SU-DHL-6 (cell line): ENCODE measurements around the gene GMFB.

Experiments used
- H2AFZ ChIP-seq: fragments of 200-600 bp; sonication (generic); 2 replicates; pipeline ENCODE4 v1.6.1; 2014; ENCODE audit warnings: low read depth, mild to moderate bottlenecking, moderate library complexity, mixed read lengths, antibody characterized with exemption, low read length; ENCODE audit not compliant: severe bottlenecking
- H3F3A ChIP-seq: fragments of 200-600 bp; shearing (Covaris generic); 2 replicates; pipeline ENCODE4 v1.6.0; 2016; ENCODE audit warnings: antibody characterized with exemption, mild to moderate bottlenecking; ENCODE audit not compliant: insufficient read depth
- H3K27ac ChIP-seq: fragments of 200-600 bp; sonication (generic); 2 replicates; pipeline ENCODE4 v1.5.1; 2016; ENCODE audit warnings: low read depth, mild to moderate bottlenecking, low read length, moderate library complexity, mixed read lengths
- H3K27me3 ChIP-seq: fragments of 200-600 bp; sonication (generic), shearing (Covaris generic); 2 replicates; pipeline ENCODE4 v1.6.0; 2014; ENCODE audit warnings: mild to moderate bottlenecking, low read length
- H3K36me3 ChIP-seq: fragments of 200-600 bp; sonication (generic); 2 replicates; pipeline ENCODE4 v1.6.1; 2014; ENCODE audit warnings: mild to moderate bottlenecking, low read length, mixed read lengths
- H3K4me2 ChIP-seq: fragments of 300-600, 200-600 bp; shearing (Covaris generic), sonication (generic); 2 replicates; pipeline ENCODE4 v1.6.0; 2014; ENCODE audit warnings: low read length, low read depth, mild to moderate bottlenecking; ENCODE audit not compliant: poor library complexity, severe bottlenecking
- H3K4me3 ChIP-seq: fragments of 200-600 bp; sonication (generic); 2 replicates; pipeline ENCODE4 v1.5.1; 2014; ENCODE audit warnings: antibody characterized with exemption, low read length, mild to moderate bottlenecking, mixed read lengths; ENCODE audit not compliant: insufficient read depth, poor library complexity, severe bottlenecking
- H3K79me2 ChIP-seq: fragments of 200-600 bp; sonication (generic); 2 replicates; pipeline ENCODE4 v1.6.1; 2014; ENCODE audit warnings: mild to moderate bottlenecking, low read length, moderate library complexity; ENCODE audit not compliant: insufficient read depth
- H3K9ac ChIP-seq: fragments of 200-600 bp; sonication (generic); 2 replicates; pipeline ENCODE4 v1.7.0; 2014; ENCODE audit warnings: mild to moderate bottlenecking, low read length
- H3K9me2 ChIP-seq: fragments of 200-600 bp; sonication (generic); replicated peaks from 2 replicates; pipeline ENCODE4 v1.6.1; 2014; ENCODE audit warnings: low read length; ENCODE audit not compliant: insufficient read depth
- H3K9me3 ChIP-seq: fragments of 200-600 bp; sonication (generic); 2 replicates; pipeline ENCODE4 v1.6.1; 2014; ENCODE audit warnings: low read length, mixed read lengths; ENCODE audit not compliant: insufficient read depth
- H4K20me1 ChIP-seq: fragments of 200-600 bp; sonication (generic); 2 replicates; pipeline ENCODE4 v1.6.1; 2014; ENCODE audit warnings: low read depth, mild to moderate bottlenecking, antibody characterized with exemption, low read length, moderate library complexity, mixed read lengths
- EZH2phosphoT487 ChIP-seq: fragments of 200-600 bp; sonication (generic), shearing (Covaris generic); conservative IDR thresholded peaks from 2 replicates; pipeline ENCODE4 v1.6.1; 2018; ENCODE audit warnings: mild to moderate bottlenecking, antibody characterized with exemption, low read length, moderate library complexity, mixed read lengths
- TF ChIP-seq, protein P1 (sequence below): fragments of 200-600 bp; sonication (generic); IDR thresholded peaks from one replicate; pipeline ENCODE4 v1.5.1; 2017; ENCODE audit warnings: antibody characterized with exemption, mild to moderate bottlenecking, low read length, moderate library complexity; ENCODE audit not compliant: insufficient read depth, poor library complexity, severe bottlenecking

The GMFB gene

DNA sequence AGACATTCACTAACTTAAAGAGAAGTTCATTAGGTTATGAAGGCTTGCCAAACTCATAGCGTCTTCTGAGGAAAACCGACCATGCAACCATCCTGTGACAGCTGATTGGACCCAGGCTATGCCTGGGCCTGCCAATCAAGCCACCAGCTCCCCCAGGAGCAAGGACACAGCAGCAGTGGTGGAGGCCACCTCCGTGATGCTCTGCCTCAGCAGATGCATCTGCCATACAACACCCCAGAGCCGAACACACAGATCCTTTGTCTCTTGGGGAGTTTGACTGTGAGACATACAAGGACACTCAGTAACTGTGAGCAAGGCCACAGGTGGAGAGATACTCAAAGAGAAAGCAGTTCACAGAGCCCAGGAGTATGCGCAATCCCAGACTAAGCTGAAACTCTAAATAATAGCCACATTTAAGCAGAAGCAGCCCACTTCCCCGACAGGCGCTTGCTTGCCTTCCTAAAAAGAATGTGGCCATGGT lies 37.6 kb downstream of the GMFB start:
- no peak overlapping the region for H3K9ac ChIP-seq
- no peaks in the 10 kb centered on the region for H3K9me3 ChIP-seq
- H3K9me2 ChIP-seq: no peaks in the 10 kb centered on the region
- no peaks in the 10 kb centered on the region for H3K27me3 ChIP-seq
- no peak overlapping the region for H2AFZ ChIP-seq
- no peaks in the 10 kb centered on the region for H3F3A ChIP-seq
- H3K36me3 ChIP-seq: no peaks in the 10 kb centered on the region
- H3K27ac ChIP-seq: no peak overlapping the region
- no peak overlapping the region for H3K4me2 ChIP-seq
- H3K79me2 ChIP-seq: no peaks in the 10 kb centered on the region
- no peaks in the 10 kb centered on the region for H4K20me1 ChIP-seq
- TF ChIP-seq, protein P1, sequence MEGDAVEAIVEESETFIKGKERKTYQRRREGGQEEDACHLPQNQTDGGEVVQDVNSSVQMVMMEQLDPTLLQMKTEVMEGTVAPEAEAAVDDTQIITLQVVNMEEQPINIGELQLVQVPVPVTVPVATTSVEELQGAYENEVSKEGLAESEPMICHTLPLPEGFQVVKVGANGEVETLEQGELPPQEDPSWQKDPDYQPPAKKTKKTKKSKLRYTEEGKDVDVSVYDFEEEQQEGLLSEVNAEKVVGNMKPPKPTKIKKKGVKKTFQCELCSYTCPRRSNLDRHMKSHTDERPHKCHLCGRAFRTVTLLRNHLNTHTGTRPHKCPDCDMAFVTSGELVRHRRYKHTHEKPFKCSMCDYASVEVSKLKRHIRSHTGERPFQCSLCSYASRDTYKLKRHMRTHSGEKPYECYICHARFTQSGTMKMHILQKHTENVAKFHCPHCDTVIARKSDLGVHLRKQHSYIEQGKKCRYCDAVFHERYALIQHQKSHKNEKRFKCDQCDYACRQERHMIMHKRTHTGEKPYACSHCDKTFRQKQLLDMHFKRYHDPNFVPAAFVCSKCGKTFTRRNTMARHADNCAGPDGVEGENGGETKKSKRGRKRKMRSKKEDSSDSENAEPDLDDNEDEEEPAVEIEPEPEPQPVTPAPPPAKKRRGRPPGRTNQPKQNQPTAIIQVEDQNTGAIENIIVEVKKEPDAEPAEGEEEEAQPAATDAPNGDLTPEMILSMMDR: no peak
- no peak for TF ChIP-seq EZH2phosphoT487
- H3K4me3 ChIP-seq: no peak overlapping the region

DNA sequence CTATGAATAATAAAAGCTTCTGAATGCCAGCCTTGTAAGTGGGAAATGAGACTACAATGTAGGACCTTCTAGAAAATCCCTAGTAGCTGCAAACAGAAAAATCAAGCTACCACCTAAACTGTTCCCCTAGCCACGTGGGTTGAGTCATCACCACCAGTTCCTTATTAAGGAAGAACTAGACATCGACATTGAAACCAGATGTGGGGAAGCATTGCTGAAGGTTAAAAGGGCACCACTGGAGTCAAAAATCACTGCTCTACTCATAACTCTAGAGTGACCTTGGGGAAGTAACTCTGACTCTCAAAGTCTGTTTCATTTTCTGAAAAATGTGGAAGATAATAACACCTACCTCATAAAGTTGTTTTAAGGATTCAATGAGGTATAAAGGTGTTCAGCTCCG lies 38.2 kb downstream of the GMFB start:
- TF ChIP-seq, protein P1: no peak
- TF ChIP-seq EZH2phosphoT487: no peak
- Histone ChIP-seq H3K9me2 (no peaks in the 10 kb centered on the region), H3K27ac (no peak overlapping the region), H3K27me3 (no peaks in the 10 kb centered on the region), H3K36me3 (no peaks in the 10 kb centered on the region), H4K20me1 (no peaks in the 10 kb centered on the region), H3K79me2 (no peaks in the 10 kb centered on the region), H3F3A (no peaks in the 10 kb centered on the region), H2AFZ (no peak overlapping the region), H3K9ac (no peak overlapping the region), H3K9me3 (no peaks in the 10 kb centered on the region), H3K4me3 (no peak overlapping the region), H3K4me2 (no peak overlapping the region)

DNA sequence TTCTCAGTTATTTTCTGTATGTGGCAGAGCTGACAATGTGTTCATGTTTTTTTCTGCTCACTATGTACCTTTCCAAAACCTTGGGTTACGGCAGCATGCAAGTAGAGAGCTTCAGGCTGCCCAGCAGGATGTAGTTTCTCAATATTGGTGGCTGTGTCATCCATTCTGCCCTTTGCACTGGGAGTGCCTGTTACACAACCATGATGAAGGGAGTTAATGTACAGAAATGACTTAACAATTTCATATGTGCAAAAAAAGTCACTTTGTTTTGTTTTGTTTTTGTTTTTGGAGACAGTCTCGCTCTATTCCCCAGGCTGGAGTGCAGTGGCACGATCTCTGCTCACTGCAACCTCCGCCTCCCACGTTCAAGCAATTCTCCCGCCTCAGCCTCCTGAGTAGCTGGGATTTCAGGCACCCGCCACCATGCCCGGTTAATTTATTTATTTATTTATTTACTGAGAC lies 41.5 kb downstream of the GMFB start:
- no peaks in the 10 kb centered on the region for H3K36me3 ChIP-seq
- H3F3A ChIP-seq: no peaks in the 10 kb centered on the region
- H3K9ac ChIP-seq: no peak overlapping the region
- H3K9me2 ChIP-seq: no peaks in the 10 kb centered on the region
- no peak overlapping the region for H3K4me3 ChIP-seq
- TF ChIP-seq EZH2phosphoT487: no peak
- TF ChIP-seq, protein P1: no peak
- no peaks in the 10 kb centered on the region for H4K20me1 ChIP-seq
- H3K4me2 ChIP-seq: no peak overlapping the region
- no peaks in the 10 kb centered on the region for H3K9me3 ChIP-seq
- no peak overlapping the region for H2AFZ ChIP-seq
- H3K27ac ChIP-seq: no peak overlapping the region
- H3K79me2 ChIP-seq: no peaks in the 10 kb centered on the region
- no peaks in the 10 kb centered on the region for H3K27me3 ChIP-seq
